H9 (cell line): Measurements from ENCODE around the gene PDE4B. TPM values are rescaled to one million over a fixed set of nuclear protein-coding genes. Genes with fewer than 3 reads are reported as not detected.

Source experiments
- DNase-seq: peaks from one replicate; pipeline ENCODE4 v3.0.0-alpha.2; 2017
- H2AFZ ChIP-seq: one replicate; pipeline ENCODE4 v1.6.1; 2013; ENCODE audit warnings: mild to moderate bottlenecking, low read length, control low read depth, moderate library complexity
- H2AK5ac ChIP-seq: 2 replicates; pipeline ENCODE4 v1.6.1; 2013; ENCODE audit warnings: low read length, control low read depth, mixed read lengths; ENCODE audit not compliant: insufficient read length
- H2BK120ac ChIP-seq: one replicate; pipeline ENCODE4 v1.6.1; 2013; ENCODE audit warnings: low read depth, mild to moderate bottlenecking, low read length, control low read depth, inconsistent platforms; ENCODE audit not compliant: poor library complexity, severe bottlenecking
- H2BK12ac ChIP-seq: 2 replicates; pipeline ENCODE4 v1.6.1; 2013; ENCODE audit warnings: low read length, control low read depth, mixed read lengths, low read depth; ENCODE audit not compliant: insufficient read length
- H2BK15ac ChIP-seq: 2 replicates; pipeline ENCODE4 v1.6.1; 2013; ENCODE audit warnings: low read depth, low read length, control low read depth
- H2BK20ac ChIP-seq: one replicate; pipeline ENCODE4 v1.6.1; 2013; ENCODE audit warnings: low read depth, mild to moderate bottlenecking, low read length, control low read depth, inconsistent platforms; ENCODE audit not compliant: poor library complexity, severe bottlenecking
- H2BK5ac ChIP-seq: 2 replicates; pipeline ENCODE4 v1.6.1; 2013; ENCODE audit warnings: low read length, control low read depth, mixed read lengths; ENCODE audit not compliant: insufficient read length
- H3K14ac ChIP-seq: 2 replicates; pipeline ENCODE4 v1.6.1; 2013; ENCODE audit warnings: low read length, control low read depth; ENCODE audit not compliant: insufficient read depth
- H3K18ac ChIP-seq: 2 replicates; pipeline ENCODE4 v1.6.1; 2013; ENCODE audit warnings: low read depth, mild to moderate bottlenecking, mixed read lengths, low read length, control low read depth; ENCODE audit not compliant: insufficient read length
- H3K23ac ChIP-seq: 2 replicates; pipeline ENCODE4 v1.6.1; 2013; ENCODE audit warnings: low read length, control low read depth, mixed read lengths, low read depth; ENCODE audit not compliant: insufficient read length
- H3K23me2 ChIP-seq: 2 replicates; pipeline ENCODE4 v1.6.1; 2013; ENCODE audit warnings: low read depth, mild to moderate bottlenecking, mixed read lengths, low read length, control low read depth; ENCODE audit not compliant: insufficient read length, poor library complexity, severe bottlenecking
- H3K27ac ChIP-seq: 2 replicates; pipeline ENCODE4 v1.5.1; 2013; ENCODE audit warnings: low read length, control low read depth, mixed read lengths, low read depth; ENCODE audit not compliant: insufficient read length
- H3K27me3 ChIP-seq: 2 replicates; pipeline ENCODE4 v1.6.1; 2013; ENCODE audit warnings: low read length, control low read depth, inconsistent platforms; ENCODE audit not compliant: insufficient read depth
- H3K4ac ChIP-seq: 2 replicates; pipeline ENCODE4 v1.6.1; 2013; ENCODE audit warnings: low read depth, mild to moderate bottlenecking, control low read depth, inconsistent platforms, low read length, moderate library complexity
- H3K4me1 ChIP-seq: 2 replicates; pipeline ENCODE4 v1.6.1; 2013; ENCODE audit warnings: low read length, control low read depth, inconsistent platforms; ENCODE audit not compliant: insufficient read depth
- H3K4me2 ChIP-seq: 2 replicates; pipeline ENCODE4 v1.6.1; 2013; ENCODE audit warnings: low read length, control low read depth, mixed read lengths; ENCODE audit not compliant: insufficient read length, insufficient read depth
- H3K56ac ChIP-seq: 2 replicates; pipeline ENCODE4 v1.6.1; 2013; ENCODE audit warnings: low read depth, mild to moderate bottlenecking, mixed read lengths, low read length, control low read depth; ENCODE audit not compliant: insufficient read length
- H3K79me1 ChIP-seq: 2 replicates; pipeline ENCODE4 v1.6.1; 2013; ENCODE audit warnings: low read depth, mild to moderate bottlenecking, moderate library complexity, low read length, control low read depth, inconsistent platforms; ENCODE audit not compliant: insufficient read depth, poor library complexity, severe bottlenecking
- H3K79me2 ChIP-seq: 2 replicates; pipeline ENCODE4 v1.6.1; 2013; ENCODE audit warnings: low read length, control low read depth, inconsistent platforms; ENCODE audit not compliant: insufficient read depth
- H3K9ac ChIP-seq: 2 replicates; pipeline ENCODE4 v1.6.1; 2013; ENCODE audit warnings: low read length, control low read depth, mixed read lengths; ENCODE audit not compliant: insufficient read length; ENCODE audit errors: extremely low read depth
- H3K9me3 ChIP-seq: one replicate; pipeline ENCODE4 v1.6.1; 2013; ENCODE audit warnings: low read depth, low read length, inconsistent platforms; ENCODE audit not compliant: control insufficient read depth
- H3T11ph ChIP-seq: one replicate; pipeline ENCODE4 v1.6.1; 2013; ENCODE audit warnings: mild to moderate bottlenecking, low read length, control low read depth, inconsistent platforms
- H4K20me1 ChIP-seq: one replicate; pipeline ENCODE4 v1.6.1; 2013; ENCODE audit not compliant: control insufficient read depth, insufficient read length, insufficient read depth
- H4K5ac ChIP-seq: 2 replicates; pipeline ENCODE4 v1.6.1; 2013; ENCODE audit warnings: low read depth, mild to moderate bottlenecking, mixed read lengths, low read length, control low read depth; ENCODE audit not compliant: insufficient read length
- H4K8ac ChIP-seq: replicated peaks from 2 replicates; pipeline ENCODE4 v1.6.1; 2013; ENCODE audit warnings: low read length, control low read depth, mixed read lengths, low read depth; ENCODE audit not compliant: insufficient read length
- H4K91ac ChIP-seq: 2 replicates; pipeline ENCODE4 v1.6.1; 2013; ENCODE audit warnings: low read depth, mild to moderate bottlenecking, moderate library complexity, mixed read lengths, low read length, control low read depth; ENCODE audit not compliant: insufficient read length
- H3K27ac Mint-ChIP-seq, 3 experiments: 2 replicates in 2 of 3; 3 replicates in 1 of 3; pipeline ENCODE4 v1.8.0; 2020 to 2021; ENCODE audit warnings: mixed read lengths in 3 of 3, mild to moderate bottlenecking in 1 of 3, moderate library complexity in 1 of 3
- H3K27me3 Mint-ChIP-seq: 2 replicates; pipeline ENCODE4 v1.8.0; 2021; ENCODE audit warnings: low read depth, mild to moderate bottlenecking, moderate library complexity, mixed read lengths
- H3K36me3 Mint-ChIP-seq, 3 experiments: 2 replicates in 2 of 3; 3 replicates in 1 of 3; pipeline ENCODE4 v1.8.0; 2020 to 2021; ENCODE audit warnings: low read depth in 3 of 3, mixed read lengths in 3 of 3; ENCODE audit not compliant: insufficient read depth in 1 of 3
- H3K4me1 Mint-ChIP-seq, 2 experiments: 2 replicates each; pipeline ENCODE4 v1.8.0; 2020; ENCODE audit warnings: mixed read lengths in 2 of 2
- H3K4me3 Mint-ChIP-seq, 2 experiments: 2 replicates in 1 of 2; 3 replicates in 1 of 2; pipeline ENCODE4 v1.8.0; 2020 to 2021; ENCODE audit warnings: mild to moderate bottlenecking in 2 of 2, mixed read lengths in 2 of 2, moderate library complexity in 1 of 2
- H3K9me3 Mint-ChIP-seq, 2 experiments: 2 replicates in 1 of 2; 3 replicates in 1 of 2; pipeline ENCODE4 v1.8.0; 2020; ENCODE audit warnings: mild to moderate bottlenecking in 2 of 2, mixed read lengths in 2 of 2, moderate library complexity in 1 of 2
- WGBS: extraction: QIAGEN DNeasy Blood & Tissue Kit; methylation state at CpG from one replicate; pipeline ENCODE4 v1.1.7; 2013; ENCODE audit warnings: missing lambda C conversion rate, low lambda C conversion rate, mixed read lengths; ENCODE audit not compliant: insufficient read length; ENCODE audit errors: extremely low coverage; 5-methylcytosine and 5-hydroxymethylcytosine counted together
- total RNA-seq: library from RNA; stranded (reverse); gene quantifications from 2 replicates; pipeline ENCODE4 v1.2.1, GENCODE V29; 2021
- TF ChIP-seq, protein P1 (sequence below): fragments of 200-600 bp; sonication (generic); conservative IDR thresholded peaks from 3 replicates; pipeline ENCODE4 v1.8.0; 2021; ENCODE audit warnings: antibody characterized with exemption, mild to moderate bottlenecking

The PDE4B gene
- total RNA-seq, 1 experiment from 2014 or later = 19.8 TPM

DNA sequence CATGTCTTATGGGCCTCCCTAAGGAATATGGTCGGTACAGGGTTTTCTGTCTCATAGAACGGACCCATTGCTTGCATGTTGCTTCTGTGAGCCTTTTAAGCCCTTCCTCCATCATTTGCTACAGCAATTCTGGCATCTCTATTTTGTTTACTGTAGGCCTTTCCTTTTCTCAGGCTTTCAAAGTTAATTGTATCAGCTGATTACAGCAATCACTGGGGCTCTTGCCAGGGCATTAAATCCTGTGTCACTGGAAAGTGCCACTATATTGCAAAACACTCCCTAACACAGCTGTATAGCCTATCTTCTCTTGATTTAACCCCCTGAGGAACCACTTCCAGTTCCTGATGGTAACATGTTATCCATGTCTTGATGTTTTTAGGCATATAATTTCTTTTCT, 156.5 kb downstream of the PDE4B start:
- no peaks in the 10 kb centered on the region for H4K20me1 ChIP-seq
- H2BK5ac ChIP-seq = no peak overlapping the region
- H3K4me1 ChIP-seq = no peaks in the 10 kb centered on the region
- H2BK120ac ChIP-seq = no peak overlapping the region
- H3K36me3 Mint-ChIP-seq = no peaks in the 10 kb centered on the region
- no peak overlapping the region for H2BK15ac ChIP-seq
- TF ChIP-seq, protein P1, sequence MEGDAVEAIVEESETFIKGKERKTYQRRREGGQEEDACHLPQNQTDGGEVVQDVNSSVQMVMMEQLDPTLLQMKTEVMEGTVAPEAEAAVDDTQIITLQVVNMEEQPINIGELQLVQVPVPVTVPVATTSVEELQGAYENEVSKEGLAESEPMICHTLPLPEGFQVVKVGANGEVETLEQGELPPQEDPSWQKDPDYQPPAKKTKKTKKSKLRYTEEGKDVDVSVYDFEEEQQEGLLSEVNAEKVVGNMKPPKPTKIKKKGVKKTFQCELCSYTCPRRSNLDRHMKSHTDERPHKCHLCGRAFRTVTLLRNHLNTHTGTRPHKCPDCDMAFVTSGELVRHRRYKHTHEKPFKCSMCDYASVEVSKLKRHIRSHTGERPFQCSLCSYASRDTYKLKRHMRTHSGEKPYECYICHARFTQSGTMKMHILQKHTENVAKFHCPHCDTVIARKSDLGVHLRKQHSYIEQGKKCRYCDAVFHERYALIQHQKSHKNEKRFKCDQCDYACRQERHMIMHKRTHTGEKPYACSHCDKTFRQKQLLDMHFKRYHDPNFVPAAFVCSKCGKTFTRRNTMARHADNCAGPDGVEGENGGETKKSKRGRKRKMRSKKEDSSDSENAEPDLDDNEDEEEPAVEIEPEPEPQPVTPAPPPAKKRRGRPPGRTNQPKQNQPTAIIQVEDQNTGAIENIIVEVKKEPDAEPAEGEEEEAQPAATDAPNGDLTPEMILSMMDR = no peak; the same call in 2 of the 3 replicates
- no peak overlapping the region for H2BK12ac ChIP-seq
- no peaks in the 10 kb centered on the region for H3K23me2 ChIP-seq
- no peak overlapping the region for H3K27ac ChIP-seq
- H4K5ac ChIP-seq = no peak overlapping the region
- no peak overlapping the region for H4K8ac ChIP-seq
- H3K4me3 Mint-ChIP-seq = no peak overlapping the region
- no peak overlapping the region for H3K23ac ChIP-seq
- H2BK20ac ChIP-seq = no peak overlapping the region
- no peaks in the 10 kb centered on the region for H3K79me2 ChIP-seq
- no peak overlapping the region for H2AFZ ChIP-seq
- no peak overlapping the region for H3K9ac ChIP-seq
- no peaks in the 10 kb centered on the region for H3K27me3 ChIP-seq
- no peak overlapping the region for H3K14ac ChIP-seq
- H4K91ac ChIP-seq = no peak overlapping the region
- no peaks in the 10 kb centered on the region for H3K4me1 Mint-ChIP-seq
- H3K9me3 ChIP-seq = no peaks in the 10 kb centered on the region
- no peak overlapping the region for H3K18ac ChIP-seq
- H3K27ac Mint-ChIP-seq = no peak overlapping the region
- H3K79me1 ChIP-seq = no peaks in the 10 kb centered on the region
- no peak overlapping the region for H3K4ac ChIP-seq
- H3T11ph ChIP-seq = no peak overlapping the region
- H3K9me3 Mint-ChIP-seq = no peaks in the 10 kb centered on the region
- H3K4me2 ChIP-seq = no peak overlapping the region
- DNase-seq = no peak
- no peak overlapping the region for H3K56ac ChIP-seq
- no CpG with 5 or more reads among the region's 2 CpGs for WGBS
- no peak overlapping the region for H2AK5ac ChIP-seq
- H3K27me3 Mint-ChIP-seq = no peaks in the 10 kb centered on the region
